Testis (tissue), 2 donors: ENCODE measurements around the gene STK33.

Experiments used
- POLR2A ChIP-seq: fragments of 450-650 bp; IDR thresholded peaks from one replicate; pipeline ENCODE4 v1.6.1; 2017; ENCODE audit warnings: antibody characterized with exemption, mild to moderate bottlenecking, moderate library complexity
- TF ChIP-seq, protein P1 (sequence below), 3 experiments: fragments of 450-650 bp in 2 of 3; fragments of 200-600 bp in 1 of 3; sonication (generic) in 1 of 3; IDR thresholded peaks; one replicate each; pipeline ENCODE4 v1.5.1; 2016 to 2019; ENCODE audit warnings: antibody characterized with exemption in 3 of 3, mild to moderate bottlenecking in 2 of 3, moderate library complexity in 1 of 3

DNA sequence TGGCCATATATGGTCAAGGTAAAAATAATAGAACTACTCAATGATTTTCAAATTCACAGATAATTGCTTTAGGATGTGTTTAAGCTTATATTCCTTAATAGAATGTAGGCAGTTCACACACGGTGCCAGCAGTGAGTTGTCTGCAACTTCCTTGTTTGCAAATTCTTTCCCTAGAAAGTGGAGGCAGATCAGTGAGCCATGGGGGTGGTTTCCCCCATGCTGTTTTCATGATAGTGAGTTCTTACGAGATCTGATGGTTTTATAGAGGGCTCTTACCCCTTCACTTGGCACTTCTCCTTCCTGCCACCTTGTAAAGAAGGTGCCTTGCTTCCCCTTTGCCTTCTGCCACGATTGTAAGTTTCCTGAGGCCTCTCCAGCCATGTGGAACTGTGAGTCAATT, 218.6 kb downstream of the STK33 start:
- no peak for TF ChIP-seq POLR2A
- TF ChIP-seq, protein P1, sequence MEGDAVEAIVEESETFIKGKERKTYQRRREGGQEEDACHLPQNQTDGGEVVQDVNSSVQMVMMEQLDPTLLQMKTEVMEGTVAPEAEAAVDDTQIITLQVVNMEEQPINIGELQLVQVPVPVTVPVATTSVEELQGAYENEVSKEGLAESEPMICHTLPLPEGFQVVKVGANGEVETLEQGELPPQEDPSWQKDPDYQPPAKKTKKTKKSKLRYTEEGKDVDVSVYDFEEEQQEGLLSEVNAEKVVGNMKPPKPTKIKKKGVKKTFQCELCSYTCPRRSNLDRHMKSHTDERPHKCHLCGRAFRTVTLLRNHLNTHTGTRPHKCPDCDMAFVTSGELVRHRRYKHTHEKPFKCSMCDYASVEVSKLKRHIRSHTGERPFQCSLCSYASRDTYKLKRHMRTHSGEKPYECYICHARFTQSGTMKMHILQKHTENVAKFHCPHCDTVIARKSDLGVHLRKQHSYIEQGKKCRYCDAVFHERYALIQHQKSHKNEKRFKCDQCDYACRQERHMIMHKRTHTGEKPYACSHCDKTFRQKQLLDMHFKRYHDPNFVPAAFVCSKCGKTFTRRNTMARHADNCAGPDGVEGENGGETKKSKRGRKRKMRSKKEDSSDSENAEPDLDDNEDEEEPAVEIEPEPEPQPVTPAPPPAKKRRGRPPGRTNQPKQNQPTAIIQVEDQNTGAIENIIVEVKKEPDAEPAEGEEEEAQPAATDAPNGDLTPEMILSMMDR (IDR thresholded peaks at IDR 0.05) = no peak
